Brain pericyte (primary cell): ENCODE results near the gene PELI1.

Experiments used
- DNase-seq: peaks from one replicate; pipeline ENCODE4 v3.0.0-alpha.2; 2012; ENCODE audit warnings: low read depth, low spot score

PELI1 gene

GRCh38 chr2:64153811-64154210 lies 9.6 kb upstream of the PELI1 start:
- no peak for DNase-seq

GRCh38 chr2:64151476-64151875 lies 7.3 kb upstream of the PELI1 start:
- no peak for DNase-seq

- DNase-seq = no peak
Observed at GRCh38 chr2:64145714-64146113, 1.5 kb upstream of the PELI1 start.

- DNase-seq = no peak
Observed at GRCh38 chr2:64145119-64145518, 899 bp upstream of the PELI1 start.

- peak; percentile 11 for DNase-seq
Observed at GRCh38 chr2:64143169-64144056, 807 bp downstream of the PELI1 start.

GRCh38 chr2:64142741-64143168 lies 1.5 kb downstream of the PELI1 start:
- no peak for DNase-seq

- DNase-seq = no peak
Observed at GRCh38 chr2:64141674-64142405, 2.4 kb downstream of the PELI1 start.

- no peak for DNase-seq
Observed at GRCh38 chr2:64140665-64141200, 3.5 kb downstream of the PELI1 start.

GRCh38 chr2:64139956-64140355 lies 4.3 kb downstream of the PELI1 start:
- no peak for DNase-seq

GRCh38 chr2:64137996-64138395 lies 6.2 kb downstream of the PELI1 start:
- DNase-seq = no peak

- DNase-seq = no peak
Observed at GRCh38 chr2:64137567-64137966, 6.7 kb downstream of the PELI1 start.

- no peak for DNase-seq
Observed at GRCh38 chr2:64135421-64135820, 8.8 kb downstream of the PELI1 start.

GRCh38 chr2:64134813-64135212 lies 9.4 kb downstream of the PELI1 start:
- DNase-seq = no peak

GRCh38 chr2:64133828-64134227 lies 10.4 kb downstream of the PELI1 start:
- DNase-seq = no peak

- DNase-seq = no peak
Observed at GRCh38 chr2:64133354-64133753, 10.9 kb downstream of the PELI1 start.

- DNase-seq = no peak
Observed at GRCh38 chr2:64130333-64130732, 13.9 kb downstream of the PELI1 start.

- no peak for DNase-seq
Observed at GRCh38 chr2:64128943-64129391, 15.3 kb downstream of the PELI1 start.

GRCh38 chr2:64128406-64128805 lies 15.8 kb downstream of the PELI1 start:
- DNase-seq = no peak

- DNase-seq = no peak
Observed at GRCh38 chr2:64127119-64127518, 17.1 kb downstream of the PELI1 start.

- DNase-seq = no peak
Observed at GRCh38 chr2:64126601-64127000, 17.6 kb downstream of the PELI1 start.

GRCh38 chr2:64124571-64124970 lies 19.6 kb downstream of the PELI1 start:
- no peak for DNase-seq

GRCh38 chr2:64124168-64124567 lies 20.1 kb downstream of the PELI1 start:
- DNase-seq = no peak

GRCh38 chr2:64123740-64124139 lies 20.5 kb downstream of the PELI1 start:
- DNase-seq = no peak
